Subcutaneous adipose tissue (tissue), 4 donors: ENCODE measurements around the gene SHANK2. TPM values are rescaled to one million over a fixed set of nuclear protein-coding genes. Genes with fewer than 3 reads are reported as not detected.

Source experiments
- total RNA-seq, 4 donors: library from RNA; depleted of rRNA; stranded (reverse); fragments of >200 nt; gene quantifications; one replicate each; pipeline ENCODE4 v1.1.0, GENCODE V29; 2016
- TF ChIP-seq, protein P1 (sequence below): fragments of 450-650 bp; IDR thresholded peaks from one replicate; pipeline ENCODE4 v1.5.1; 2016; ENCODE audit warnings: low read depth, mild to moderate bottlenecking, control low read depth, antibody characterized with exemption, moderate library complexity

SHANK2 gene
- total RNA-seq, 4 donors from 2014 or later: 0.66 to 4.3 (median 1.1) TPM

DNA sequence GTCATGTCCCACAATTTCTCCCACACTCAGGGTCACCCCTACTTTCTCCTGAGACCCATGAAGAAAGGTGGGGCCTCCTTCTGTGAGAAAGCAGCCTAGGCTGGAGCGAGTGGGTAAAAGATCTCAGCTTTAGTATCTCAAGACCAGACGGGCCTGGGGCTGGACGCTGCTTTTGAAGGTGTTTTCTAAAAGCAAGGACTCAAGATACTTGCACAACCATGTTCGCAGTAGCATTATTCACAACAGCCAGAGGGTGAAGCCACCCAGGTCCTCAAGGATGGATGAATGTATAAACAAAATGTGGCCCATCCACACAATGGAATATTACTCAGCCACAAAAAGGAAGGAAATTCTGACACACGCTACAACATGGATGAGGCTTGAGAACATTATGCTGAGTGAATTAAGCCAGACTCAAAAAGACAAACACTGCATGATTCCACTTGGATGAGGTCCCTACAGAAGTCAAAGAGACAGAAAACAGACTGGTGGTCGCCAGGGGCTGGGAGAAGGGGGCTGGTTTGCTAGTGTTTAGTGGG lies 10.6 kb downstream of the SHANK2 start:
- TF ChIP-seq, protein P1, sequence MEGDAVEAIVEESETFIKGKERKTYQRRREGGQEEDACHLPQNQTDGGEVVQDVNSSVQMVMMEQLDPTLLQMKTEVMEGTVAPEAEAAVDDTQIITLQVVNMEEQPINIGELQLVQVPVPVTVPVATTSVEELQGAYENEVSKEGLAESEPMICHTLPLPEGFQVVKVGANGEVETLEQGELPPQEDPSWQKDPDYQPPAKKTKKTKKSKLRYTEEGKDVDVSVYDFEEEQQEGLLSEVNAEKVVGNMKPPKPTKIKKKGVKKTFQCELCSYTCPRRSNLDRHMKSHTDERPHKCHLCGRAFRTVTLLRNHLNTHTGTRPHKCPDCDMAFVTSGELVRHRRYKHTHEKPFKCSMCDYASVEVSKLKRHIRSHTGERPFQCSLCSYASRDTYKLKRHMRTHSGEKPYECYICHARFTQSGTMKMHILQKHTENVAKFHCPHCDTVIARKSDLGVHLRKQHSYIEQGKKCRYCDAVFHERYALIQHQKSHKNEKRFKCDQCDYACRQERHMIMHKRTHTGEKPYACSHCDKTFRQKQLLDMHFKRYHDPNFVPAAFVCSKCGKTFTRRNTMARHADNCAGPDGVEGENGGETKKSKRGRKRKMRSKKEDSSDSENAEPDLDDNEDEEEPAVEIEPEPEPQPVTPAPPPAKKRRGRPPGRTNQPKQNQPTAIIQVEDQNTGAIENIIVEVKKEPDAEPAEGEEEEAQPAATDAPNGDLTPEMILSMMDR: no peak

DNA sequence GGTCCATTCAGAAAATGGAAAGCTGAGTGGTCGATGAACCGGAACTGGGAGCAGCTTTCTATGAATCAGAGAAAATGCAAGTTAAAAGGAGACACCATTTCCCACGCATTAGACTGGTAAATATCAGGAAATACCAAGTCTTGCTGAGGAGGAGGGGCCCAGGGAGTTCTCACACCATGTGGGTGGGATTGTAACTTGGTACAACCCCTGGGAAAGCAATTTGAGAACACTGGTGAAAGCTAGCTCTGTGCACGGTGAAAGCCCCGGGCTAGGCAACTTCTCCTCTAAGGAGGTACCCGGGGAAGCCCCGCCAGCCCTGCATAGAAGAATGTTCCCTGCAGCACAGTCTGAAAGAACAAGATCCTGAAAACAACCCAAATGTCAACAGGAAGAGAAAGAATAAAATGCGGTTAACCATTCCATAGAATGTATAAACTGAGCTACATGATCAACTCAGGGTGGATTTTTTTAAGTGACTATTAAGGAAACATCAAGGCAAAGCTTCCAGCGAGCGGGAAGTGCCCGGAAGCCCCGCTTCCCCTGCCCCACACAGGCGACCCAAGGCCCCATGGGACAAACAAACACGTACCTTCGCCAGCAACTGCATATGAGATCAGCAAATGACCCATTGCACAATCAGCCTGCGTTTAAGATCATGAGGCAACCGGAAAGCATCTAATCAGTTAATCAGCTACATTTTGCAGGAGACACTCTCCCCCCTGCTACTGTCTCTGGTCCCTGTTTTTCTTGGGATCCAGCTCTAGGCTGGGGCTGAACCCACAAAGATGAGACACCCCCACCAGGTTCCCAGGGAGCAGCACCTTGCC lies 11.3 kb downstream of the SHANK2 start:
- TF ChIP-seq, protein P1: no peak

DNA sequence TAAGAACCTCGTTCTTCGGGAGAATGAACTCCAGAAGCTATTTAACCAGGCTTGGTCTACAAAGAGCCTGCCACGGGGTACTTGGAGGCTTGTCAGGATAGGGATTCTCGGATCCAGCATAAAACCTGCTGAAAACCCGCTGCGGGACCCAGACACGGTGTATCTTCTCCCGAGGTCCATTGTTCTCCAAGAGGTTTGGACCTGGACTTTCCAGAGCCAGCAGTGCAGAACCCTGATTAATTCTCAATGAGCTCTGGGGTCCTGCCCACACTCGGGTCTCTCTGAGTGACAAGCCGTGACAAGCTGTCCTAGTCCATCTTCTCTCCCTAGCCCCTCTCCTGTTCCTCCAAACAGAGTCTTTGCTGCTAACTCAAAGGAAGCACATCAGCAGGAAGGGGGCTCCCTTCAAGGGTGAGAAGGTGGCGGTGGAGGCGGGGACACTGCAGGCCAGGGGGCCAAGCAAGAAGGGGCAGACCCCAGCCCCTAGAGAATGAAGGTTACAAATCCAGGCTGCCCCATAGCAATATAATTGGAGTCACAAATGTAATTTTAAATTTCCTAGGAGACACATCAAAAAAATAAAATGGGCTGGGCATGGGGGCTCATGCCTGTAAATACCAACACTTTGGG lies 12.2 kb downstream of the SHANK2 start:
- TF ChIP-seq, protein P1: no peak

DNA sequence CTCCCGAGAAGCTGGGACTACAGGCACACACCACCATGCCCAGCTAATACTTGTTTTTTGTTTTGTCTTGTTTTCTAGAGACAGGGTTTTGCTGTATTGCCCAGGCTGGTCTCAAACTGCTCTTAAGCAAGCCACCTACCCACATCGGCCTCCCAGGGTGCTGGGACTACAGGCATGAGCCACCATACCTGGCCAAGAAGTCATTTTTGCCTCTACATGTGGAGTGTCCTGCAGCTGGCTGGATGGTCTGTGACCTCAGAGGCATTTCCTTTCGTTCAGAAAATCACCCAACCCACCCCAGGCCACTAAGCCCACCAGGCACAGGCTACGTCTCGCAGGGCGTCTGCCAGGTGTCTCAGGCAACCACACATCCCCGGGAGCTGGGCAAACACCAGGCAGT lies 12.8 kb downstream of the SHANK2 start:
- TF ChIP-seq, protein P1: no peak

DNA sequence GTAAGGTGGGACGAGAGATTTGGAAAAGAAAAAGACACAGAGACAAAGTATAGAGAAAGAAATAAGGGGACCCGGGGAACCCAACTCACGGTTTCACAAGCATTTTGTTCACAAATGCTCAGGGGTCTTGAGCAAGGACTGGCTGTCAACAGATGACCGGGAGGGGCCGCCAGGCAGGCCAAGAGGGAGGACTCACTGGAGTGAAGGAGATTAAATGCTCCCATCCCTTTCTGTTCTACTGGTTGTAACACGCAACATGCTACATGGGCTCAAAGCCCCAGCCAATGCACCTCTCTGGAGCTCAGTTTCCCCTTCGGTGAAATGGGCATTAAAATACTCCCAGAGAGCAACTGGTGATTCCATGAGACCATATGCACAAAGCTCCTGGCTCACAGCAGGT lies 13.4 kb downstream of the SHANK2 start:
- TF ChIP-seq, protein P1: no peak

DNA sequence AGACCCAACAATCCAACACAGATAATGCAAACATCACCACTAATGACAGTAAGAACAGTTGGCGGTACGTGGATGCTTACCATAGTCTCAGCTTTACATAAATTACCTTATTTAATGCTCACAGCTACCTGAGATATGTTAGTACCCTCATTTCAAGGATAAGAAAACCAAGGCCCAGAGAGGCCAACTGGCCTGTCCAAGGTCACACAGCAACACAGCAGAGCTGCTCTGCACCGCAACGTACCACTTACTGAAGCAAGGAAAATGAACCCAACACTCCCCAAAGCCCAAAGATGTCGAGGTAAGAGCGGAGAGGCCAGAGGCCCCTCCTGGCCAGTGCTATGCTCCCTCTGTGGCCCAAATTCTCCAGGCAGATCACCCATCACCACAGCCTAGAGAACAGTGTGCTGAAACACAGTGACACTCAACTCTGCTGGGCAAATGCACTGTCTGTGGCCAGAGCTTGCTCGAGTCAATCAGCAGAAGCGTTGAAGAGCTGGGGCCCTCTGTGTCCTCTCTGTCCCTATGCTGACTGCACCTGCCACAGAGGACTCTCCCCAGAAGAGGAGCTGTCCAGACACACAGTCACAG lies 14.0 kb downstream of the SHANK2 start:
- TF ChIP-seq, protein P1: no peak

DNA sequence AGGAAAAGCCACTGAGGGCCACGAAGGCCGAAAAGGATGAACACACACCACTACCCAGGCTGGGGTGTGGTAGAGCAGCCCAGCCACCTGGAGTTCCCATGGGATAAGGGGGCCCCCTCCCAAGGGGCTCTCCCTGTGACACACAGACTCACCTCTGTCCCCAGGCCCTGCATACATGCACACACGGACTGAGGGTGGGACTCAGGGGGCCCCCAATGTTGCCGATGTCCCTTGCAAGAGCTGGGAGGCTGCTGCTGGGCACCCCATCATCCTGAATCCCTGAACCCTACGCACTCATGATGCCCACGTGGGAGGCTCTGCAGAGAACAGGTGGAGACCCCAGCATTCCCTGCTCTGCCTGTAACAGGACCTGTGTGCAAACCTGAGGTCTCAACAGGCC lies 14.5 kb downstream of the SHANK2 start:
- TF ChIP-seq, protein P1: no peak
